Hematopoietic multipotent progenitor cell (in vitro differentiated cells): Measurements from ENCODE around the gene RNF39. TPM values are rescaled to one million over a fixed set of nuclear protein-coding genes. Genes with fewer than 3 reads are reported as not detected.

ENCODE experiments used
- DNase-seq, 3 donors: peaks; one replicate each; pipeline ENCODE4 v3.0.0-alpha.2; 2011 to 2015; ENCODE audit warnings: low read depth in 2 of 3, low spot score in 2 of 3
- total RNA-seq: library from RNA; depleted of rRNA; stranded (reverse); fragments of >200 nt; gene quantifications from one replicate; pipeline ENCODE4 v1.2.3, GENCODE V29; 2012

The RNF39 gene
- total RNA-seq, 1 donor = not detected

GRCh38 chr6:30097902-30098768 is 22.6 kb upstream of the RNF39 start:
- no peak for DNase-seq

GRCh38 chr6:30096829-30097228 is 21.3 kb upstream of the RNF39 start:
- DNase-seq = no peak

- no peak for DNase-seq
Measured at GRCh38 chr6:30093951-30094661, 18.5 kb upstream of the RNF39 start.

GRCh38 chr6:30092852-30093543 is 17.4 kb upstream of the RNF39 start:
- no peak for DNase-seq

GRCh38 chr6:30091577-30092381 is 16.2 kb upstream of the RNF39 start:
- DNase-seq = no peak

- no peak for DNase-seq
Measured at GRCh38 chr6:30087876-30088275, 12.3 kb upstream of the RNF39 start.

GRCh38 chr6:30077218-30077617 is 1.6 kb upstream of the RNF39 start:
- no peak for DNase-seq

- DNase-seq = no peak
Measured at GRCh38 chr6:30075790-30076732, 492 bp upstream of the RNF39 start.

GRCh38 chr6:30074331-30075093 is 1.1 kb downstream of the RNF39 start:
- no peak for DNase-seq

GRCh38 chr6:30073489-30074235 is 1.9 kb downstream of the RNF39 start:
- no peak for DNase-seq

GRCh38 chr6:30071858-30072257 is 3.7 kb downstream of the RNF39 start:
- no peak for DNase-seq

- DNase-seq = peak in 1 of 3 donors; percentile 50
Measured at GRCh38 chr6:30071081-30071818, 4.3 kb downstream of the RNF39 start.

- no peak for DNase-seq
Measured at GRCh38 chr6:30067460-30068139, 8.0 kb downstream of the RNF39 start.

- peak; percentile 97 to 100 (median 100) for DNase-seq
Measured at GRCh38 chr6:30066577-30067459, 8.8 kb downstream of the RNF39 start, which contains the start of gene PPP1R11. TSS of gene PPP1R11 (plus strand) at chr6:30067198. CDS start at chr6:30067411, 213 bp downstream.

GRCh38 chr6:30066082-30066481 is 9.5 kb downstream of the RNF39 start:
- no peak for DNase-seq

- DNase-seq = no peak
Measured at GRCh38 chr6:30063315-30063714, 12.3 kb downstream of the RNF39 start.
